Keratinocyte (primary cell): ENCODE data around the gene AOAH. TPM values are rescaled to one million over a fixed set of nuclear protein-coding genes. Genes with fewer than 3 reads are reported as not detected.

ENCODE experiments used
- DNase-seq: peaks from one replicate; pipeline ENCODE4 v3.0.0-alpha.2; 2011; ENCODE audit warnings: low read depth, missing footprints, low spot score
- FAIRE-seq: peaks from 2 replicates; lab custom pipeline; 2011; peaks lifted over from hg19 to GRCh38; lab: Jason Lieb, UNC
- H2AFZ ChIP-seq: 2 replicates; pipeline ENCODE4 v1.6.0; 2012; ENCODE audit warnings: low read length, control low read depth, inconsistent platforms; ENCODE audit not compliant: control insufficient read depth
- H3K27ac ChIP-seq: 2 replicates; pipeline ENCODE4 v1.5.1; 2011; ENCODE audit warnings: low read length; ENCODE audit not compliant: control insufficient read depth, insufficient read depth
- H3K27me3 ChIP-seq: 3 replicates; pipeline ENCODE4 v1.6.0; 2011; ENCODE audit warnings: low read length; ENCODE audit not compliant: control insufficient read depth, insufficient read depth; ENCODE audit errors: extremely low read depth
- H3K36me3 ChIP-seq, 2 experiments: 2 replicates in 1 of 2; 3 replicates in 1 of 2; pipeline ENCODE4 v1.5.1; 2011; ENCODE audit warnings: low read length in 2 of 2, mild to moderate bottlenecking in 1 of 2; ENCODE audit not compliant: control insufficient read depth in 2 of 2, insufficient read depth in 2 of 2; ENCODE audit errors: extremely low read depth in 1 of 2
- H3K4me1 ChIP-seq: 3 replicates; pipeline ENCODE4 v1.5.1; 2011; ENCODE audit warnings: low read length; ENCODE audit not compliant: control insufficient read depth, insufficient read depth; ENCODE audit errors: extremely low read depth
- H3K4me2 ChIP-seq: 3 replicates; pipeline ENCODE4 v1.6.0; 2011; ENCODE audit warnings: low read depth, low read length; ENCODE audit not compliant: control insufficient read depth, insufficient read depth; ENCODE audit errors: extremely low read depth
- H3K4me3 ChIP-seq, 3 experiments: fragments of 200-600 bp in 1 of 3; sonication (generic) in 1 of 3; 2 replicates in 2 of 3; 3 replicates in 1 of 3; pipeline ENCODE4 v1.5.1; 2011 to 2016; ENCODE audit warnings: low read length in 3 of 3, mild to moderate bottlenecking in 3 of 3, control low read depth in 2 of 3, inconsistent platforms in 1 of 3, low read depth in 1 of 3, mixed read lengths in 1 of 3, mixed run types in 1 of 3, moderate library complexity in 1 of 3; ENCODE audit not compliant: control insufficient read depth in 2 of 3, insufficient read depth in 2 of 3; ENCODE audit errors: extremely low read depth in 1 of 3
- H3K79me2 ChIP-seq: 2 replicates; pipeline ENCODE4 v1.6.0; 2012; ENCODE audit warnings: low read length; ENCODE audit not compliant: control insufficient read depth, insufficient read depth
- H3K9ac ChIP-seq: 3 replicates; pipeline ENCODE4 v1.6.0; 2011; ENCODE audit warnings: low read length; ENCODE audit not compliant: control insufficient read depth, insufficient read depth; ENCODE audit errors: extremely low read depth
- H3K9me1 ChIP-seq: 3 replicates; pipeline ENCODE4 v1.6.0; 2011; ENCODE audit warnings: low read length; ENCODE audit not compliant: control insufficient read depth, insufficient read depth; ENCODE audit errors: extremely low read depth
- H3K9me3 ChIP-seq: 2 replicates; pipeline ENCODE4 v1.5.1; 2012; ENCODE audit warnings: low read depth, low read length; ENCODE audit not compliant: control insufficient read depth
- H4K20me1 ChIP-seq: 3 replicates; pipeline ENCODE4 v1.6.0; 2011; ENCODE audit warnings: low read length; ENCODE audit not compliant: control insufficient read depth, insufficient read depth; ENCODE audit errors: extremely low read depth
- CTCF ChIP-seq, 3 experiments: IDR thresholded peaks in 1 of 3; conservative IDR thresholded peaks in 1 of 3; optimal IDR thresholded peaks in 1 of 3; 2 replicates in 2 of 3; 3 replicates in 1 of 3; pipeline versions ENCODE3 to v1.5.1; 2011; ENCODE audit warnings: low read length in 3 of 3, mild to moderate bottlenecking in 3 of 3, moderate library complexity in 2 of 3, control low read depth in 1 of 3, inconsistent platforms in 1 of 3; ENCODE audit not compliant: insufficient read depth in 2 of 3; ENCODE audit errors: extremely low read depth in 1 of 3
- EZH2 ChIP-seq: IDR thresholded peaks from one replicate; pipeline ENCODE4 v1.6.1; 2012; ENCODE audit warnings: inconsistent platforms, mild to moderate bottlenecking, low read length, moderate library complexity
- dilution Hi-C: fragments of 300-500 bp; cut with MboI; formaldehyde crosslinking; loops from one replicate; pipeline ENCODE4 v1.7.0; 2020; ENCODE audit warnings: low sequenced_read_pairs; ENCODE audit not compliant: extremely low pct_ligation_motif_present
- polyA plus RNA-seq, 5 experiments: library from polyadenylated mRNA; depleted of rRNA in 3 of 5; stranded (reverse) in 3 of 5; stranded (forward) in 1 of 5; unstranded in 1 of 5; fragments of >200 nt; gene quantifications; 1 replicate in 1 of 5; 2 replicates in 3 of 5; 3 replicates in 1 of 5; pipeline versions ENCODE4 v1.2.1 to v1.2.3, GENCODE V29; 2011 to 2012; ENCODE audit warnings: missing spikeins in 2 of 5, low read depth in 1 of 5, low replicate concordance in 1 of 5

Gene AOAH
- polyA plus RNA-seq, 1 donor (not counting 4 experiments of a cell fraction or from before 2014, with no cell fraction given): 0.43 TPM

GRCh38 chr7:36591636-36592035, 132.7 kb downstream of the AOAH start:
- no peak for TF ChIP-seq EZH2
- TF ChIP-seq CTCF (optimal IDR thresholded peaks at IDR 0.05 in 1 of 3, IDR thresholded peaks at IDR 0.05 in 1 of 3, conservative IDR thresholded peaks at IDR 0.05 in 1 of 3; ENCODE audit: extremely low read depth in 1 of 3, insufficient read depth in 2 of 3, low read length in 3 of 3): no peak
- no peak for FAIRE-seq
- H3K9me1 ChIP-seq: no peaks in the 10 kb centered on the region
- H3K4me1 ChIP-seq: no peaks in the 10 kb centered on the region
- no peaks in the 10 kb centered on the region for H3K79me2 ChIP-seq
- no peak overlapping the region for H3K4me3 ChIP-seq
- peaks cover 3% of the 10 kb centered on the region for H3K27me3 ChIP-seq
- no peak overlapping the region for H3K27ac ChIP-seq
- H3K9ac ChIP-seq: no peak overlapping the region
- no peaks in the 10 kb centered on the region for H3K36me3 ChIP-seq
- H4K20me1 ChIP-seq: no peaks in the 10 kb centered on the region
- no peak overlapping the region for H3K4me2 ChIP-seq
- dilution Hi-C loops: no loop called here
- H3K9me3 ChIP-seq: no peaks in the 10 kb centered on the region
- no peak overlapping the region for H2AFZ ChIP-seq
- no peak for DNase-seq

GRCh38 chr7:36589391-36589790, 134.9 kb downstream of the AOAH start:
- TF ChIP-seq CTCF (optimal IDR thresholded peaks at IDR 0.05 in 1 of 3, IDR thresholded peaks at IDR 0.05 in 1 of 3, conservative IDR thresholded peaks at IDR 0.05 in 1 of 3; ENCODE audit: extremely low read depth in 1 of 3, insufficient read depth in 2 of 3, low read length in 3 of 3): no peak
- no peak for TF ChIP-seq EZH2
- Histone ChIP-seq H4K20me1 (no peaks in the 10 kb centered on the region), H3K79me2 (no peaks in the 10 kb centered on the region), H3K27ac (no peak overlapping the region), H3K9me3 (no peaks in the 10 kb centered on the region), H3K36me3 (no peaks in the 10 kb centered on the region), H2AFZ (no peak overlapping the region), H3K4me2 (no peak overlapping the region), H3K4me1 (no peaks in the 10 kb centered on the region), H3K27me3 (peaks cover 3% of the 10 kb centered on the region), H3K9ac (no peak overlapping the region), H3K9me1 (no peaks in the 10 kb centered on the region), H3K4me3 (no peak overlapping the region)
- dilution Hi-C loops: no loop called here
- no peak for FAIRE-seq
- DNase-seq: no peak
